HEK293 (cell line): Measurements from ENCODE around the gene P4HA3.
A peak's percentile ranks its signal among the peaks of the same experiment; 100 is the strongest.

Source experiments
- CTCF ChIA-PET: fragments of 350-600 bp; formaldehyde crosslinking; extraction: SDS; loops from one replicate; lab custom pipeline; 2021; ENCODE audit warnings: antibody characterized with exemption; lab: Yijun Ruan, JAX
- POLR2A ChIA-PET: fragments of 300-600 bp; formaldehyde crosslinking; extraction: SDS; loops from one replicate; lab custom pipeline; 2020; ENCODE audit warnings: antibody characterized with exemption, inconsistent platforms; lab: Yijun Ruan, JAX
- H3K27ac ChIP-seq: fragments of 200-500 bp; sonication (Bioruptor generic); 2 replicates; pipeline ENCODE4 v1.5.1; 2014; ENCODE audit warnings: low read depth, low read length, control low read depth, inconsistent platforms; ENCODE audit errors: extremely low read depth
- H3K36me3 ChIP-seq, 2 experiments: fragments of 200-500 bp in 1 of 2; sonication (Bioruptor generic) in 1 of 2; 1 replicate in 1 of 2; 2 replicates in 1 of 2; pipeline ENCODE4 v1.5.1; 2014 to 2017; ENCODE audit warnings: inconsistent platforms in 2 of 2, low read length in 2 of 2; ENCODE audit not compliant: control insufficient read depth in 2 of 2, insufficient read depth in 1 of 2
- H3K4me1 ChIP-seq: fragments of 200-500 bp; sonication (Bioruptor generic); 2 replicates; pipeline ENCODE4 v1.5.1; 2014; ENCODE audit warnings: mild to moderate bottlenecking, low read length, inconsistent platforms; ENCODE audit not compliant: control insufficient read depth, insufficient read depth
- H3K4me3 ChIP-seq: 2 replicates; pipeline ENCODE4 v1.5.1; 2011; ENCODE audit warnings: low read depth, mild to moderate bottlenecking, control low read depth, low read length, moderate library complexity
- H3K9me3 ChIP-seq: fragments of 200-500 bp; sonication (Bioruptor generic); 2 replicates; pipeline ENCODE4 v1.5.1; 2014; ENCODE audit warnings: low read depth, low read length, inconsistent platforms; ENCODE audit not compliant: control insufficient read depth, insufficient read depth
- ATF2 ChIP-seq: fragments of 450-650 bp; formaldehyde crosslinking; IDR thresholded peaks from 2 replicates; pipeline ENCODE4 v1.5.1; 2016; ENCODE audit warnings: missing biosample characterization, missing genetic modification characterization, low read depth
- ELK4 ChIP-seq: IDR thresholded peaks from 2 replicates; pipeline ENCODE4 v1.6.1; 2011; ENCODE audit warnings: mild to moderate bottlenecking, low read depth, low read length, borderline replicate concordance
- GLI2 ChIP-seq: fragments of 450-650 bp; formaldehyde crosslinking; IDR thresholded peaks from 2 replicates; pipeline ENCODE4; 2017; ENCODE audit warnings: missing biosample characterization, missing genetic modification characterization, low read depth, borderline replicate concordance
- GLIS2 ChIP-seq: fragments of 450-650 bp; formaldehyde crosslinking; IDR thresholded peaks from 2 replicates; pipeline ENCODE4 v1.5.1; 2016; ENCODE audit warnings: missing biosample characterization, missing genetic modification characterization
- RBAK ChIP-seq: fragments of 450-650 bp; formaldehyde crosslinking; IDR thresholded peaks from 2 replicates; pipeline ENCODE4 v1.5.1; 2016; ENCODE audit warnings: missing biosample characterization, missing genetic modification characterization
- SP7 ChIP-seq: fragments of 450-650 bp; formaldehyde crosslinking; IDR thresholded peaks from 2 replicates; pipeline ENCODE4 v1.5.1; 2016; ENCODE audit warnings: missing biosample characterization, missing genetic modification characterization
- ZFP37 ChIP-seq: fragments of 450-650 bp; formaldehyde crosslinking; IDR thresholded peaks from 2 replicates; pipeline ENCODE4 v1.5.1; 2016; ENCODE audit warnings: missing biosample characterization, missing genetic modification characterization
- ZNF138 ChIP-seq: fragments of 450-650 bp; formaldehyde crosslinking; IDR thresholded peaks from 2 replicates; pipeline ENCODE4 v1.5.1; 2016; ENCODE audit warnings: missing biosample characterization, missing genetic modification characterization, borderline replicate concordance
- ZNF324 ChIP-seq: fragments of 450-650 bp; formaldehyde crosslinking; IDR thresholded peaks from 2 replicates; pipeline ENCODE4 v1.5.1; 2016; ENCODE audit warnings: missing biosample characterization, missing genetic modification characterization
- ZNF354C ChIP-seq: fragments of 450-650 bp; formaldehyde crosslinking; IDR thresholded peaks from 2 replicates; pipeline ENCODE4 v1.5.1; 2016; ENCODE audit warnings: missing biosample characterization, missing genetic modification characterization, low read depth, borderline replicate concordance
- ZNF548 ChIP-seq: fragments of 450-650 bp; formaldehyde crosslinking; IDR thresholded peaks from 2 replicates; pipeline ENCODE4 v1.5.1; 2016; ENCODE audit warnings: missing biosample characterization, missing genetic modification characterization
- ZNF580 ChIP-seq: fragments of 450-650 bp; formaldehyde crosslinking; IDR thresholded peaks from 2 replicates; pipeline ENCODE4 v1.5.1; 2016; ENCODE audit warnings: missing biosample characterization, missing genetic modification characterization
- ZNF639 ChIP-seq: fragments of 450-650 bp; formaldehyde crosslinking; IDR thresholded peaks from 2 replicates; pipeline ENCODE4 v1.5.1; 2016; ENCODE audit warnings: missing biosample characterization, missing genetic modification characterization
- ZNF677 ChIP-seq: fragments of 450-650 bp; IDR thresholded peaks from 2 replicates; pipeline ENCODE4 v1.5.0; 2018; ENCODE audit warnings: missing biosample characterization, mild to moderate bottlenecking, missing genetic modification characterization, moderate library complexity
- ZNF707 ChIP-seq: fragments of 450-650 bp; formaldehyde crosslinking; IDR thresholded peaks from 2 replicates; pipeline ENCODE4 v1.5.1; 2016; ENCODE audit warnings: missing biosample characterization, missing genetic modification characterization
- ZNF768 ChIP-seq: fragments of 450-650 bp; formaldehyde crosslinking; IDR thresholded peaks from 2 replicates; pipeline ENCODE4 v1.5.1; 2018; ENCODE audit warnings: missing biosample characterization, mild to moderate bottlenecking, missing genetic modification characterization
- ZSCAN16 ChIP-seq: fragments of 450-650 bp; formaldehyde crosslinking; IDR thresholded peaks from 2 replicates; pipeline ENCODE4 v1.5.1; 2016; ENCODE audit warnings: missing biosample characterization, missing genetic modification characterization
- ZSCAN5A ChIP-seq: fragments of 450-650 bp; formaldehyde crosslinking; IDR thresholded peaks from 2 replicates; pipeline ENCODE4 v1.5.1; 2016; ENCODE audit warnings: missing biosample characterization, missing genetic modification characterization

The P4HA3 gene

GRCh38 chr11:74253361-74253760 lies 58.1 kb downstream of the P4HA3 start:
- CTCF ChIA-PET = interaction anchor here (0.6 to 10.0 kb wide), 5 partner anchors 110 to 989 kb away, joined by 3 to 221 read pairs (median 3); no protein-coding TSS in a partner anchor
- Histone ChIP-seq H3K4me3 (no peak overlapping the region), H3K4me1 (no peaks in the 10 kb centered on the region), H3K36me3 (peaks cover 0 to 64% of the 10 kb centered on the region in 2 experiments; a peak in 1 of 3 replicates), H3K9me3 (no peaks in the 10 kb centered on the region), H3K27ac (no peak overlapping the region)
- TF ChIP-seq ATF2 (tag by site-specific recombination) (no peak), GLI2 (tag by site-specific recombination) (no peak), ZNF324 (no peak), GLIS2 (tag by site-specific recombination) (no peak), ZNF639 (tag by site-specific recombination) (no peak), ZFP37 (tag by site-specific recombination) (no peak), ZNF138 (tag by site-specific recombination) (no peak), ZNF768 (tag by site-specific recombination) (no peak)
- POLR2A ChIA-PET = no interaction called here

- H3K36me3 ChIP-seq = peaks cover 7 to 83% of the 10 kb centered on the region in 2 experiments; a peak in 2 of 3 replicates
- CTCF ChIA-PET = interaction anchor here (0.6 to 1.0 kb wide), 3 partner anchors 199 to 204 kb away, joined by 3 to 4 read pairs (median 3); no protein-coding TSS in a partner anchor
- H3K27ac ChIP-seq = no peak overlapping the region
- no peaks in the 10 kb centered on the region for H3K9me3 ChIP-seq
- POLR2A ChIA-PET = no interaction called here
- H3K4me3 ChIP-seq = no peak overlapping the region
- TF ChIP-seq ZNF548 (tag by site-specific recombination) = no peak
- no peak for TF ChIP-seq ZNF677 (tag by site-specific recombination)
- no peak for TF ChIP-seq ZNF138 (tag by site-specific recombination)
- TF ChIP-seq ZNF580 (tag by site-specific recombination) = no peak
- no peak for TF ChIP-seq RBAK (tag by site-specific recombination)
- TF ChIP-seq ELK4 = no peak
- no peak for TF ChIP-seq ZNF707
- TF ChIP-seq ZSCAN5A (tag by site-specific recombination) = no peak
- H3K4me1 ChIP-seq = no peaks in the 10 kb centered on the region
Observed at GRCh38 chr11:74249496-74249895, 61.9 kb downstream of the P4HA3 start.

GRCh38 chr11:74248469-74248868 lies 63.0 kb downstream of the P4HA3 start:
- TF ChIP-seq ZNF354C (tag by site-specific recombination) (no peak), ZSCAN16 (tag by site-specific recombination) (no peak), SP7 (tag by site-specific recombination) (peak; percentile 58; the same call in 1 of the 2 replicates)
- Histone ChIP-seq H3K27ac (no peak overlapping the region), H3K36me3 (peaks cover 7 to 79% of the 10 kb centered on the region in 2 experiments; a peak in 2 of 3 replicates), H3K4me1 (no peaks in the 10 kb centered on the region), H3K9me3 (no peaks in the 10 kb centered on the region), H3K4me3 (no peak overlapping the region)
- CTCF ChIA-PET = interaction anchor here (0.5 to 4.2 kb wide), 3 partner anchors 7 to 792 kb away, joined by 3 to 14 read pairs (median 4); no protein-coding TSS in a partner anchor
- POLR2A ChIA-PET = no interaction called here
